ENCODE results near the gene AGBL1. TPM values are rescaled to one million over a fixed set of nuclear protein-coding genes. Genes with fewer than 3 reads are reported as not detected.
A peak's percentile ranks its signal among the peaks of the same experiment; 100 is the strongest.

The AGBL1 gene
- total and polyA plus RNA-seq, 4 donors: 0.08 to 147 (median 4.7) TPM

GRCh38 chr15:86082619-86083380 lies 3.1 kb downstream of the AGBL1 start:
- H3K27ac ChIP-seq (ENCODE audit: low read depth in 1 of 2, low read length in 1 of 2): peak overlapping the region in 1 of 2 donors; percentile 13
- peaks cover 0 to 6% (median 0%) of the 10 kb centered on the region in 5 donors for H3K4me1 ChIP-seq (ENCODE audit: control insufficient read depth in 5 of 5, insufficient read depth in 5 of 5, low read length in 5 of 5)
- WGBS, 2 donors: 20 to 27% methylated on average over 13 of the region's 13 CpGs
- DNase-seq: peak in 2 of 3 donors; percentile 8 to 14
- H3K9me3 ChIP-seq (ENCODE audit: control insufficient read depth in 4 of 4, insufficient read depth in 3 of 4, low read length in 3 of 4): no peaks in the 10 kb centered on the region
- ATAC-seq (ENCODE audit: insufficient read depth, low FRiP score): no peak
- no peak for TF ChIP-seq CTCF (IDR thresholded peaks at IDR 0.05; ENCODE audit: control extremely low read depth, extremely low read depth)
- H3K36me3 ChIP-seq (ENCODE audit: control insufficient read depth in 4 of 4, insufficient read depth in 4 of 4, low read length in 4 of 4): no peaks in the 10 kb centered on the region
- no peak overlapping the region for H3K4me3 ChIP-seq
- no peak overlapping the region for H3K9ac ChIP-seq (ENCODE audit: insufficient read depth in 1 of 2, low read length in 2 of 2)
- peaks cover 0 to 3% (median 0%) of the 10 kb centered on the region in 3 donors for H3K27me3 ChIP-seq (ENCODE audit: control insufficient read depth in 3 of 3, insufficient read depth in 3 of 3, low read length in 2 of 3)

- no peak for TF ChIP-seq CTCF (IDR thresholded peaks at IDR 0.05; ENCODE audit: control extremely low read depth, extremely low read depth)
- H3K27ac ChIP-seq (ENCODE audit: low read depth in 1 of 2, low read length in 1 of 2): no peak overlapping the region
- no peak overlapping the region for H3K4me3 ChIP-seq
- H3K9ac ChIP-seq (ENCODE audit: insufficient read depth in 1 of 2, low read length in 2 of 2): no peak overlapping the region
- peaks cover 0 to under 1% (median 0%) of the 10 kb centered on the region in 3 donors for H3K27me3 ChIP-seq (ENCODE audit: control insufficient read depth in 3 of 3, insufficient read depth in 3 of 3, low read length in 2 of 3)
- DNase-seq (no peak), ATAC-seq (ENCODE audit: insufficient read depth, low FRiP score) (no peak)
- H3K4me1 ChIP-seq (ENCODE audit: control insufficient read depth in 5 of 5, insufficient read depth in 5 of 5, low read length in 5 of 5): peaks cover 0 to 7% (median 0%) of the 10 kb centered on the region in 5 donors
- no peaks in the 10 kb centered on the region for H3K36me3 ChIP-seq (ENCODE audit: control insufficient read depth in 4 of 4, insufficient read depth in 4 of 4, low read length in 4 of 4)
- no peaks in the 10 kb centered on the region for H3K9me3 ChIP-seq (ENCODE audit: control insufficient read depth in 4 of 4, insufficient read depth in 3 of 4, low read length in 3 of 4)
Observed at GRCh38 chr15:86087808-86088207, 8.1 kb downstream of the AGBL1 start.

- Histone ChIP-seq H3K4me3 (no peak overlapping the region), H3K36me3 (ENCODE audit: control insufficient read depth in 4 of 4, insufficient read depth in 4 of 4, low read length in 4 of 4) (no peaks in the 10 kb centered on the region), H3K9me3 (ENCODE audit: control insufficient read depth in 4 of 4, insufficient read depth in 3 of 4, low read length in 3 of 4) (no peaks in the 10 kb centered on the region), H3K9ac (ENCODE audit: insufficient read depth in 1 of 2, low read length in 2 of 2) (no peak overlapping the region), H3K4me1 (ENCODE audit: control insufficient read depth in 5 of 5, insufficient read depth in 5 of 5, low read length in 5 of 5) (peaks cover 0 to 7% (median 0%) of the 10 kb centered on the region in 5 donors), H3K27me3 (ENCODE audit: control insufficient read depth in 3 of 3, insufficient read depth in 3 of 3, low read length in 2 of 3) (no peaks in the 10 kb centered on the region), H3K27ac (ENCODE audit: low read depth in 1 of 2, low read length in 1 of 2) (no peak overlapping the region)
- 53% methylated on average over 4 of the region's 4 CpGs for WGBS, 2 donors
- no peak for TF ChIP-seq CTCF (IDR thresholded peaks at IDR 0.05; ENCODE audit: control extremely low read depth, extremely low read depth)
- ATAC-seq (ENCODE audit: insufficient read depth, low FRiP score): no peak
- DNase-seq: no peak
Observed at GRCh38 chr15:86089422-86089821, 9.8 kb downstream of the AGBL1 start.
